H1 (cell line): ENCODE results near the gene LAMB3. TPM values are rescaled to one million over a fixed set of nuclear protein-coding genes. Genes with fewer than 3 reads are reported as not detected.
A peak's percentile ranks its signal among the peaks of the same experiment; 100 is the strongest.

ENCODE experiments used
- CTCF ChIA-PET: fragments of 300-600 bp; sonication (Branson Sonifier 250); formaldehyde crosslinking; loops from one replicate; lab custom pipeline; 2021; ENCODE audit not compliant: partially characterized antibody; lab: Charles Lee
- POLR2A ChIA-PET: fragments of 300-600 bp; sonication (Branson Sonifier 250); formaldehyde crosslinking; loops from one replicate; lab custom pipeline; 2021; ENCODE audit warnings: inconsistent platforms; ENCODE audit not compliant: partially characterized antibody; lab: Charles Lee
- DNase-seq, 2 experiments: peaks; one replicate each; pipeline versions ENCODE4 v3.0.0 to v3.0.0-alpha.2; 2010 to 2022; ENCODE audit warnings: low spot score in 2 of 2, low read depth in 1 of 2, mixed read lengths in 1 of 2
- FAIRE-seq: peaks from 2 replicates; lab custom pipeline; 2011; peaks lifted over from hg19 to GRCh38; lab: Jason Lieb, UNC
- H2AFZ ChIP-seq: 2 replicates; pipeline ENCODE4 v1.8.1; 2012; ENCODE audit warnings: low read length, inconsistent platforms
- H2AK5ac ChIP-seq: 2 replicates; pipeline ENCODE4 v1.6.1; 2013; ENCODE audit warnings: low read depth, low read length
- H2BK120ac ChIP-seq: replicated peaks from 2 replicates; pipeline ENCODE3; 2013; ENCODE audit warnings: low read depth, low read length, inconsistent platforms
- H2BK12ac ChIP-seq: 2 replicates; pipeline ENCODE4 v1.6.1; 2013; ENCODE audit warnings: low read depth, low read length
- H2BK15ac ChIP-seq: 2 replicates; pipeline ENCODE4 v1.6.1; 2013; ENCODE audit warnings: low read length
- H2BK20ac ChIP-seq: 2 replicates; pipeline ENCODE4 v1.6.1; 2013; ENCODE audit warnings: low read length
- H2BK5ac ChIP-seq: 2 replicates; pipeline ENCODE4 v1.6.1; 2013; ENCODE audit warnings: low read depth, low read length
- H3K14ac ChIP-seq: 2 replicates; pipeline ENCODE4 v1.6.1; 2013; ENCODE audit warnings: inconsistent platforms; ENCODE audit not compliant: insufficient read length
- H3K18ac ChIP-seq: 2 replicates; pipeline ENCODE4 v1.6.1; 2013; ENCODE audit warnings: low read length; ENCODE audit errors: extremely low read depth
- H3K23ac ChIP-seq: 2 replicates; pipeline ENCODE4 v1.6.1; 2013; ENCODE audit warnings: inconsistent platforms; ENCODE audit not compliant: insufficient read length
- H3K23me2 ChIP-seq: 2 replicates; pipeline ENCODE4 v1.6.1; 2013; ENCODE audit warnings: low read depth, low read length
- H3K27ac ChIP-seq: 2 replicates; pipeline ENCODE4 v1.6.1; 2011; ENCODE audit warnings: low read depth, low read length, inconsistent platforms
- H3K27me3 ChIP-seq, 4 experiments: replicated peaks in 1 of 4; 1 replicate in 1 of 4; 2 replicates in 3 of 4; pipeline versions ENCODE4 v1.6.1 to v1.8.1; 2011 to 2013; ENCODE audit warnings: low read length in 3 of 4, mild to moderate bottlenecking in 3 of 4, inconsistent platforms in 2 of 4, mixed read lengths in 2 of 4, moderate library complexity in 1 of 4; ENCODE audit not compliant: control insufficient read depth in 3 of 4, insufficient read depth in 3 of 4; ENCODE audit errors: extremely low read depth in 1 of 4
- H3K36me3 ChIP-seq, 4 experiments: 2 replicates each; pipeline versions ENCODE4 v1.6.1 to v1.8.1; 2011 to 2013; ENCODE audit warnings: mild to moderate bottlenecking in 4 of 4, low read length in 3 of 4, moderate library complexity in 2 of 4, control low read depth in 1 of 4, inconsistent platforms in 1 of 4; ENCODE audit not compliant: insufficient read depth in 4 of 4, control insufficient read depth in 2 of 4
- H3K4ac ChIP-seq: replicated peaks from 2 replicates; pipeline ENCODE3; 2013; ENCODE audit warnings: low read length, low read depth, mixed read lengths, inconsistent platforms; ENCODE audit not compliant: insufficient read length
- H3K4me1 ChIP-seq, 4 experiments: replicated peaks in 1 of 4; 1 replicate in 1 of 4; 2 replicates in 3 of 4; pipeline versions ENCODE4 v1.6.1 to v1.8.1; 2011 to 2013; ENCODE audit warnings: low read length in 3 of 4, inconsistent platforms in 2 of 4, mixed read lengths in 1 of 4; ENCODE audit not compliant: insufficient read depth in 4 of 4, control insufficient read depth in 3 of 4
- H3K4me2 ChIP-seq, 2 experiments: 2 replicates each; pipeline versions ENCODE4 v1.6.1 to v1.8.1; 2011 to 2013; ENCODE audit warnings: low read depth in 2 of 2, low read length in 2 of 2, control low read depth in 1 of 2, inconsistent platforms in 1 of 2, mild to moderate bottlenecking in 1 of 2; ENCODE audit not compliant: insufficient read depth in 1 of 2
- H3K4me3 ChIP-seq, 4 experiments: fragments of 200-600, 300-600 bp in 1 of 4; sonication (generic), shearing (Covaris generic), sonication (Bioruptor Twin) in 1 of 4; 2 replicates each; pipeline versions ENCODE4 v1.5.1 to v1.8.1; 2011 to 2016; ENCODE audit warnings: low read length in 4 of 4, low read depth in 3 of 4, control low read depth in 2 of 4, inconsistent platforms in 2 of 4, mild to moderate bottlenecking in 2 of 4, mixed read lengths in 1 of 4, moderate library complexity in 1 of 4; ENCODE audit not compliant: insufficient read depth in 2 of 4; ENCODE audit errors: extremely low read depth in 1 of 4
- H3K56ac ChIP-seq: replicated peaks from 2 replicates; pipeline ENCODE3; 2013; ENCODE audit warnings: low read depth, mild to moderate bottlenecking, mixed read lengths, low read length, inconsistent platforms; ENCODE audit not compliant: insufficient read length
- H3K79me1 ChIP-seq: 2 replicates; pipeline ENCODE4 v1.6.1; 2013; ENCODE audit warnings: low read depth, low read length, control low read depth
- H3K79me2 ChIP-seq, 2 experiments: 2 replicates each; pipeline versions ENCODE4 v1.6.1 to v1.8.1; 2012 to 2013; ENCODE audit warnings: low read length in 2 of 2, mild to moderate bottlenecking in 2 of 2, inconsistent platforms in 1 of 2; ENCODE audit not compliant: insufficient read depth in 2 of 2, control insufficient read depth in 1 of 2
- H3K9ac ChIP-seq, 4 experiments: replicated peaks in 1 of 4; 1 replicate in 1 of 4; 2 replicates in 3 of 4; pipeline versions ENCODE4 v1.6.1 to v1.8.1; 2011 to 2013; ENCODE audit warnings: low read depth in 3 of 4, low read length in 3 of 4, control low read depth in 2 of 4, mild to moderate bottlenecking in 2 of 4, moderate library complexity in 2 of 4, inconsistent platforms in 1 of 4; ENCODE audit errors: extremely low read depth in 1 of 4
- H3K9me3 ChIP-seq, 2 experiments: 2 replicates each; pipeline versions ENCODE4 v1.6.1 to v1.8.1; 2012 to 2013; ENCODE audit warnings: mild to moderate bottlenecking in 2 of 2, moderate library complexity in 2 of 2, control low read depth in 1 of 2, inconsistent platforms in 1 of 2, low read depth in 1 of 2, low read length in 1 of 2, mixed read lengths in 1 of 2; ENCODE audit not compliant: insufficient read depth in 2 of 2
- H4K20me1 ChIP-seq, 2 experiments: replicated peaks in 1 of 2; 2 replicates each; pipeline versions ENCODE3 to v1.8.1; 2011 to 2013; ENCODE audit warnings: inconsistent platforms in 2 of 2, low read length in 2 of 2, mild to moderate bottlenecking in 1 of 2; ENCODE audit not compliant: insufficient read depth in 2 of 2, control insufficient read depth in 1 of 2
- H4K5ac ChIP-seq: 2 replicates; pipeline ENCODE4 v1.6.1; 2013; ENCODE audit warnings: low read length, low read depth, mixed read lengths, inconsistent platforms; ENCODE audit not compliant: insufficient read length
- H4K8ac ChIP-seq: 2 replicates; pipeline ENCODE4 v1.8.0; 2013; ENCODE audit warnings: mild to moderate bottlenecking, moderate library complexity, low read length, inconsistent platforms; ENCODE audit not compliant: insufficient read depth; ENCODE audit errors: extremely low read depth
- H4K91ac ChIP-seq: replicated peaks from 2 replicates; pipeline ENCODE3; 2013; ENCODE audit warnings: low read length, mixed read lengths, inconsistent platforms; ENCODE audit not compliant: insufficient read length
- EZH2 ChIP-seq: fragments of 200-600 bp; sonication (generic); IDR thresholded peaks from 2 replicates; pipeline ENCODE4 v1.7.1; 2012; ENCODE audit warnings: low read depth, mild to moderate bottlenecking, moderate library complexity, low read length, inconsistent platforms; ENCODE audit not compliant: severe bottlenecking
- RAD21 ChIP-seq, 2 experiments: IDR thresholded peaks in 1 of 2; conservative IDR thresholded peaks in 1 of 2; 2 replicates each; pipeline ENCODE4 v1.6.1; 2011; ENCODE audit warnings: low read depth in 2 of 2, low read length in 2 of 2, improper control_type of control experiment in 1 of 2, inconsistent platforms in 1 of 2, mild to moderate bottlenecking in 1 of 2, moderate library complexity in 1 of 2
- WGBS, 2 experiments: shearing (Covaris generic) in 1 of 2; methylation state at CpG; one replicate each; pipeline versions ENCODE4 v1.1.6 to v1.1.7; 2013 to 2015; ENCODE audit warnings: low lambda C conversion rate in 2 of 2, mixed read lengths in 2 of 2, inconsistent platforms in 1 of 2, low coverage in 1 of 2, missing lambda C conversion rate in 1 of 2; ENCODE audit not compliant: insufficient replicate concordance in 2 of 2, insufficient coverage in 1 of 2, insufficient read length in 1 of 2; ENCODE audit errors: extremely low coverage in 1 of 2, missing lambda C conversion rate in 1 of 2; 5-methylcytosine and 5-hydroxymethylcytosine counted together
- polyA plus RNA-seq, 7 experiments: library from polyadenylated mRNA; depleted of rRNA in 3 of 7; stranded (reverse) in 5 of 7; unstranded in 2 of 7; fragments of >200 nt in 5 of 7; fragments of 200-250 nt in 2 of 7; gene quantifications; 1 replicate in 5 of 7; 2 replicates in 1 of 7; 4 replicates in 1 of 7; pipeline versions ENCODE4 v1.2.1 to v1.2.3, GENCODE V29; 2011 to 2013; ENCODE audit warnings: missing spikeins in 2 of 7, mixed read lengths in 2 of 7
- total RNA-seq: library from RNA; stranded (reverse); fragmentation: NEBNext Ultra II Directional; extraction: Animal tissue kit (Norgen Biotek cat#: 25700); gene quantifications from 2 replicates; pipeline ENCODE4 v1.2.1, GENCODE V29; 2021
- TF ChIP-seq, protein P1 (sequence below), 3 experiments: IDR thresholded peaks; 1 replicate in 2 of 3; 2 replicates in 1 of 3; pipeline versions ENCODE4 v1.5.1 to v1.6.1; 2011; ENCODE audit warnings: low read length in 3 of 3, mild to moderate bottlenecking in 3 of 3, inconsistent platforms in 2 of 3, low read depth in 1 of 3, moderate library complexity in 1 of 3; ENCODE audit not compliant: insufficient read depth in 1 of 3; ENCODE audit errors: control extremely low read depth in 1 of 3

Gene LAMB3
- total and polyA plus RNA-seq, 2 of the 8 experiments (the other 6 are each of a cell fraction or from before 2014, with no cell fraction given): 0.45 to 0.50 TPM

DNA sequence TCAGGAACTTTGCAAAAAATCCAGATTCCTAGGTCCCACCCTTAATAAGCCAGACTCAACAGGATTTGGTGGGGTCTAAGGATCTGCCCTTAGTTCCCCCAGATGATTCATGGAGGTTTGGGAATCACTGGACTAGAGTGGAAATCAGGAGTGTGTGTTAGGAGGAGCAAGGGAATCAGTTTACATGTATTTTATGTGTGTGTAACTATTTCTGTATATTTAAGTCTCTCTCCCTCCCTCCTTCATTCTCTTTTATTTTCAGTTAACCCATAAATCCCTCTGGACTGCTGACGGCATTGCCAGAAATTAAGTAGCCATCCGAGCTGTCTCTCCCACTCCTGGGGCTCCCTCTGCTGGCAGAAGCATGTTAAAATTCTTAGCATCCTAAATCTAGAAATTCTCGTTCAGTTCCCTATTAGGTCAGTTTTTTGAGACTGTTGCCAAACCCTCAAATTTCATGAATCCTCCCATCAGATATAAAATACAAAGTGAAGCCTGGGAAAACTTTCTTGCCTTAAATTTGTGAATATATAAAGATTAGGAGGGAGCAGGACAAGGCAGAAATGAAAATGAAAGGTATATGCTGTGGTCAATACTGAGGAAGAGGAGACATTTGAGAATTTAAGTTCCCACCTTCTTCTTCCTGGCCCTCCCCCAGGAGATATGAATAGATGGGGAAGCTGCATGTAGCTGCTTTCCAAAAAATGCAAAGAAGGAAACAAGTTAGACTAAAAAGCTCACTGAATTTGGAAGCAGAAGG lies 40.7 kb upstream of the LAMB3 start:
- DNase-seq: peak in 1 of 2 experiments; percentile 82
- H3K79me2 ChIP-seq: no peaks in the 10 kb centered on the region
- WGBS, 2 experiments: 21% methylated on average over 3 of the region's 3 CpGs; no CpG with 5 or more reads in 1 of the 2 experiments
- CTCF ChIA-PET: interaction anchor here (0.7 to 6.8 kb wide), 31 partner anchors 9 to 157 kb away, joined by 3 to 41 read pairs (median 4); partner anchors contain the start of genes CAMK1G and HSD11B1
- H2BK12ac ChIP-seq: no peak overlapping the region
- H3K36me3 ChIP-seq: no peaks in the 10 kb centered on the region
- no peak for FAIRE-seq
- no peak overlapping the region for H3K4me3 ChIP-seq
- POLR2A ChIA-PET: no interaction called here
- H3K9ac ChIP-seq: no peak overlapping the region
- no peaks in the 10 kb centered on the region; a peak in 2 of 7 replicates for H3K27me3 ChIP-seq
- no peaks in the 10 kb centered on the region for H3K23me2 ChIP-seq
- H3K14ac ChIP-seq: no peak overlapping the region
- TF ChIP-seq EZH2 (no peak), RAD21 (IDR thresholded peaks at IDR 0.05 in 1 of 2, conservative IDR thresholded peaks at IDR 0.05 in 1 of 2; ENCODE audit: low read depth in 2 of 2, low read length in 2 of 2) (peak; percentile 94 to 95)
- TF ChIP-seq, protein P1, sequence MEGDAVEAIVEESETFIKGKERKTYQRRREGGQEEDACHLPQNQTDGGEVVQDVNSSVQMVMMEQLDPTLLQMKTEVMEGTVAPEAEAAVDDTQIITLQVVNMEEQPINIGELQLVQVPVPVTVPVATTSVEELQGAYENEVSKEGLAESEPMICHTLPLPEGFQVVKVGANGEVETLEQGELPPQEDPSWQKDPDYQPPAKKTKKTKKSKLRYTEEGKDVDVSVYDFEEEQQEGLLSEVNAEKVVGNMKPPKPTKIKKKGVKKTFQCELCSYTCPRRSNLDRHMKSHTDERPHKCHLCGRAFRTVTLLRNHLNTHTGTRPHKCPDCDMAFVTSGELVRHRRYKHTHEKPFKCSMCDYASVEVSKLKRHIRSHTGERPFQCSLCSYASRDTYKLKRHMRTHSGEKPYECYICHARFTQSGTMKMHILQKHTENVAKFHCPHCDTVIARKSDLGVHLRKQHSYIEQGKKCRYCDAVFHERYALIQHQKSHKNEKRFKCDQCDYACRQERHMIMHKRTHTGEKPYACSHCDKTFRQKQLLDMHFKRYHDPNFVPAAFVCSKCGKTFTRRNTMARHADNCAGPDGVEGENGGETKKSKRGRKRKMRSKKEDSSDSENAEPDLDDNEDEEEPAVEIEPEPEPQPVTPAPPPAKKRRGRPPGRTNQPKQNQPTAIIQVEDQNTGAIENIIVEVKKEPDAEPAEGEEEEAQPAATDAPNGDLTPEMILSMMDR (IDR thresholded peaks at IDR 0.05; ENCODE audit: control extremely low read depth in 1 of 3, insufficient read depth in 1 of 3, low read depth in 1 of 3, low read length in 3 of 3): peak; percentile 47 to 90 (median 75)
- H3K56ac ChIP-seq: no peak overlapping the region
- no peak overlapping the region for H3K4me2 ChIP-seq
- no peak overlapping the region for H3K27ac ChIP-seq
- no peak overlapping the region for H4K5ac ChIP-seq
- H2BK15ac ChIP-seq: no peak overlapping the region
- no peaks in the 10 kb centered on the region for H4K20me1 ChIP-seq
- no peak overlapping the region for H4K8ac ChIP-seq
- H3K9me3 ChIP-seq: no peaks in the 10 kb centered on the region
- H2AFZ ChIP-seq: peak overlapping the region; percentile 75
- H3K23ac ChIP-seq: no peak overlapping the region
- no peak overlapping the region for H4K91ac ChIP-seq
- H2BK20ac ChIP-seq: no peak overlapping the region
- no peak overlapping the region for H3K18ac ChIP-seq
- H3K79me1 ChIP-seq: no peaks in the 10 kb centered on the region
- no peak overlapping the region for H2BK5ac ChIP-seq
- no peak overlapping the region for H2AK5ac ChIP-seq
- H3K4me1 ChIP-seq: peaks cover 0 to 3% (median 0%) of the 10 kb centered on the region in 4 experiments; a peak in 1 of 7 replicates
- H2BK120ac ChIP-seq: no peak overlapping the region
- H3K4ac ChIP-seq: no peak overlapping the region
